IPS-15b (cell line): ENCODE results near the gene TBCK.

Source experiments
- H3K27me3 ChIP-seq: one replicate; pipeline ENCODE4 v1.6.1; 2013; ENCODE audit warnings: low read length; ENCODE audit not compliant: control insufficient read depth, insufficient read depth
- H3K36me3 ChIP-seq: one replicate; pipeline ENCODE4 v1.6.1; 2013; ENCODE audit warnings: low read length; ENCODE audit not compliant: control insufficient read depth, insufficient read depth
- H3K4me1 ChIP-seq: one replicate; pipeline ENCODE4 v1.6.1; 2013; ENCODE audit warnings: mild to moderate bottlenecking, low read length; ENCODE audit not compliant: control insufficient read depth, insufficient read depth
- H3K4me3 ChIP-seq: one replicate; pipeline ENCODE4 v1.5.1; 2013; ENCODE audit warnings: low read depth, low read length
- H3K9ac ChIP-seq: one replicate; pipeline ENCODE4 v1.6.1; 2013; ENCODE audit warnings: low read depth, mild to moderate bottlenecking, low read length
- H3K9me3 ChIP-seq: one replicate; pipeline ENCODE4 v1.6.1; 2013; ENCODE audit warnings: mild to moderate bottlenecking, low read length; ENCODE audit not compliant: control insufficient read depth, insufficient read depth

TBCK gene

DNA sequence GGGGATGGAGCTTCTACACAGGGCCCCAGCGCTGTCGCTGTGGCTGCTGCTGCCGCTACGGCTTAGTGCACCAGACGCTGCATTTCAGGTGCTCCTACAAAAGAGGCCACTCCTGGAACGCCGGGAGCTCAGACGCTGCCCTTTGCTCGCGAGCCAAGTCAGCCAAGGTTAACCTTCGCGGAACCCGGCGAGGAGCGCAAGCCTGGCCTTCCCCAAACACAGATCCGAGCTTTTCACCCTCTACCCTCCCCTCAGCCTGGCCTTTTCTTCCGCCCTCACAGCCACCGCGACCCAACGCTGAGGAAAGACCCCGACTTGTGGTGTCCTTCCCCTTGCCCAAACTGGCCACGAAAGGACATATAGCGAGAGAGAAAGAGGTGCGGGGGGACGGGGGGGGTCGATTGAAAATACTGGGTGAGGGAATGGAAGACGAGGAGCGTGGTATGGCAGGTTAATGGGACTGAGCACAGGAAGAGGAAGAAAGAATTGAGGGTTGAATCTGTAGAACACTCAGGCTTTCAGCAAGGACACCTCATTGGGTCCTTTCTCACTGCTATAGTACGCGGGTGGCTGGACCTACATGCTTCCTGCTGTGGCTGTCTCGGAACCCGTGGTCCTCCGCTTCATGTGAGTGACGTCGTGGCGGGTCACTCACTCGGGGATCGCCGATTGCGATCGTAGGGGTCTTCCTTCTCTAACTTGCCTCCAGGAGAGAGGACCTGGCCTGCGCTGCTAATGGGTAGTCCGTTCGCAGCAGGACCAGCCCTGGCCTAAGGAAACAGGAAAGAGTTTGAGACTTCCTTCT is at the start of gene TBCK, which contains the start of gene AIMP1:
TSS of gene TBCK (minus strand) at position 242 of the 805 bp plus-strand sequence. CDS start 7,249 bp downstream, outside the sequence.
TSS of gene AIMP1 (plus strand) at position 583 of the 805 bp plus-strand sequence. CDS start 8,460 bp downstream, outside the sequence.
- no peaks in the 10 kb centered on the region for H3K36me3 ChIP-seq
- H3K9me3 ChIP-seq = no peaks in the 10 kb centered on the region
- H3K4me3 ChIP-seq = peak within 1 kb of the TSS; percentile 97
- H3K4me1 ChIP-seq = no peaks in the 10 kb centered on the region
- H3K27me3 ChIP-seq = no peaks in the 10 kb centered on the region
- H3K9ac ChIP-seq = peak within 1 kb of the TSS; percentile 98

DNA sequence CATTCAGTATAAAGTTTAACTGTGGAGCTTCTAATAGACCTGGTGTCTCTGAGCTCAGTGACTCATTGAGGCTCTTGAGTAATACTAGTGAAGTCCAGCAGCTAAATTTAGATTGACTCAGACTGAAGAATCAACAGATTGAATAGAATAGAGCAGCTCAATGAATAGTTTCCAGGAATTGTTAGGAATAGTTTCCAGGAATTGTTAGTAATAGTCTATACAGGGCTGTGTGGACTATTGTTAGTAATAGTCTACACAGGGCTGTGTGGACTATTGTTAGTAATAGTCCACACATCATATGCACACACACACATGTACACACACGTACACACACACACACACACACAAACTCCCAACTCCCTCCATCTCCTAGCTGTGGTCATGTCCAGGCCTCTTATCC is 49.6 kb upstream of the TBCK start:
- Histone ChIP-seq H3K36me3 (no peaks in the 10 kb centered on the region), H3K4me1 (no peaks in the 10 kb centered on the region), H3K9ac (no peak overlapping the region), H3K27me3 (no peaks in the 10 kb centered on the region), H3K9me3 (no peaks in the 10 kb centered on the region), H3K4me3 (no peak overlapping the region)

GRCh38 chr4:106364282-106364681 is 48.3 kb upstream of the TBCK start:
- Histone ChIP-seq H3K9me3 (no peaks in the 10 kb centered on the region), H3K27me3 (no peaks in the 10 kb centered on the region), H3K4me1 (no peaks in the 10 kb centered on the region), H3K36me3 (no peaks in the 10 kb centered on the region), H3K4me3 (no peak overlapping the region), H3K9ac (no peak overlapping the region)

- no peak overlapping the region for H3K4me3 ChIP-seq
- no peaks in the 10 kb centered on the region for H3K27me3 ChIP-seq
- H3K9me3 ChIP-seq = no peaks in the 10 kb centered on the region
- H3K4me1 ChIP-seq = no peaks in the 10 kb centered on the region
- no peaks in the 10 kb centered on the region for H3K36me3 ChIP-seq
- no peak overlapping the region for H3K9ac ChIP-seq
Measured at GRCh38 chr4:106362086-106362825, 46.2 kb upstream of the TBCK start.

DNA sequence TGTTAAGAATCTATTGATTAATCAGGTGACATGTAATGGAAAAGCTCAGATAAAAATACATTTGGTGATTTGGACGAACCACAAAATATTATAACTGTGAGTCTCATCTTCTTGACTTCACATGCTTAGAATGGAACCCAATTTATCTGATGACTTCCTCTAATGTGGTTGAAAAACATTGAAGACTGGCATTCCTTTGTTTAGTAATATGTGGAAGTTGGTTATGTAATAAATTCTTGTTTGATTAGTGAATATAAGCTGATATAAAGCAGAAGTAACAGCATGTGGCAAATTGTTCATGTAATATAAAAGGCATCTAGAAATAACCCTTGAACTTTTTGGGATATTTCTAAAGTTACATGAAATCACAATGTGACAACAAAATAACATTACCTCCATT is 42.9 kb upstream of the TBCK start:
- H3K36me3 ChIP-seq = no peaks in the 10 kb centered on the region
- H3K4me1 ChIP-seq = no peaks in the 10 kb centered on the region
- no peak overlapping the region for H3K4me3 ChIP-seq
- H3K9me3 ChIP-seq = no peaks in the 10 kb centered on the region
- H3K27me3 ChIP-seq = no peaks in the 10 kb centered on the region
- no peak overlapping the region for H3K9ac ChIP-seq

- no peaks in the 10 kb centered on the region for H3K36me3 ChIP-seq
Measured at GRCh38 chr4:106355193-106355592, 39.2 kb upstream of the TBCK start.

DNA sequence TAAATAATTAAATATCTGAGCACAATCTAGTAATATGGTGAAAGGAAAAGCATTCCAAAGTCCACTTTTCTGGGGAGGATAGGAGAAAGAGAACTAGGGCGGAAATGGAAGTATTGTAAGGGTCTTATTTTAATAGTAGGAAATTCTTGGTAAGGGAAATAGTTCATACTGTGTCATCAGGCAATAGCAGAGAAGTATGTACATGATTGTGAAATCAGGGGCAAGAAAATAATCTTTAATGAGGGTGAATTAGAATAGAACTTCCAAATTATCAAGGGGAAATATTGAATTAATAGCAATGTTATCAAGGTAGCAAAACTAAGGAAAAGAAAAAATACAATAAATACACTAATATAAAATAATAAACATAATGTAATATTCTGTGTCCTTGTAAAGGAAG is 37.8 kb upstream of the TBCK start:
- Histone ChIP-seq H3K9me3 (no peaks in the 10 kb centered on the region), H3K4me1 (no peaks in the 10 kb centered on the region), H3K9ac (no peak overlapping the region), H3K4me3 (no peak overlapping the region), H3K36me3 (no peaks in the 10 kb centered on the region), H3K27me3 (no peaks in the 10 kb centered on the region)

More at GRCh38 chr4:106355193-106355592, 39.2 kb upstream of the TBCK start:
- H3K4me3 ChIP-seq = no peak overlapping the region
- H3K9ac ChIP-seq = no peak overlapping the region
- no peaks in the 10 kb centered on the region for H3K4me1 ChIP-seq
- no peaks in the 10 kb centered on the region for H3K9me3 ChIP-seq
- no peaks in the 10 kb centered on the region for H3K27me3 ChIP-seq

DNA sequence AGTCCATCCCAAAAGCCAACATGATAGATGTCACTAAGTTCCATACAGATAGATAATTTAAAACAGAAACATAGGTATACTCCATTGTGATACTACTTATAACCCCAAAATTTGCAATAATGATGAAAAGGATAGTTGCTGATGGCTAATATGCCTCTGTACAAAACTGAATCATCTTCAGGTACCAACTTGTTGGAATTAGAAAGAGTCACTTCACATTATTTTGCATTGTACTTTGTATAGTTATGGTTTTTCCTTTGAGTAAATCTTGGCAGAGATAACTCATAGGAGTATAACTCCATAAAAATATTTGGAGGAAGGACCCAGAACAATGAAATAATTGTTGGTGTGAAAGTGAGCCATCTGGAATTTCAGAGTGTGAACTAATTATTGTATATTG is 35.0 kb upstream of the TBCK start:
- H3K9ac ChIP-seq = no peak overlapping the region
- no peaks in the 10 kb centered on the region for H3K9me3 ChIP-seq
- H3K27me3 ChIP-seq = no peaks in the 10 kb centered on the region
- no peak overlapping the region for H3K4me3 ChIP-seq
- H3K4me1 ChIP-seq = no peaks in the 10 kb centered on the region
- no peaks in the 10 kb centered on the region for H3K36me3 ChIP-seq

GRCh38 chr4:106347167-106347566 is 31.2 kb upstream of the TBCK start:
- H3K36me3 ChIP-seq = no peaks in the 10 kb centered on the region
- no peaks in the 10 kb centered on the region for H3K4me1 ChIP-seq
- no peak overlapping the region for H3K9ac ChIP-seq
- H3K27me3 ChIP-seq = no peaks in the 10 kb centered on the region
- H3K4me3 ChIP-seq = no peak overlapping the region
- no peaks in the 10 kb centered on the region for H3K9me3 ChIP-seq

DNA sequence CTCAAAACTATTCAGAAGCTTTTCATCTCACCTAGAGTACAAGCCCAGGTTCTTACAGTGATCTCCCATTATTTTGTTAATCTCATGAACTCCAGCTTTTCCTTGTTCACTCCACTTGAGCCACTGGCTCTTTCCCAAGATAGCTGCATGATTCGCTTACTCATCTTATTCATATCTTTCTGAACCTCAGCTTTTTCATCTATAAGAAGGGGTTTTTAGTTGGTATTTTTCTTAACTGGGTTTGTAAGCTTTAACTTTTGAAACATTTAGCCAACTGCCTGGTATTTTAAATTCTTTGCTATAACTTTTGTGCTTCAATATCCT is 28.6 kb upstream of the TBCK start:
- H3K36me3 ChIP-seq = no peaks in the 10 kb centered on the region
- H3K9me3 ChIP-seq = no peaks in the 10 kb centered on the region
- H3K27me3 ChIP-seq = no peaks in the 10 kb centered on the region
- H3K4me1 ChIP-seq = no peaks in the 10 kb centered on the region
- no peak overlapping the region for H3K4me3 ChIP-seq
- H3K9ac ChIP-seq = no peak overlapping the region

DNA sequence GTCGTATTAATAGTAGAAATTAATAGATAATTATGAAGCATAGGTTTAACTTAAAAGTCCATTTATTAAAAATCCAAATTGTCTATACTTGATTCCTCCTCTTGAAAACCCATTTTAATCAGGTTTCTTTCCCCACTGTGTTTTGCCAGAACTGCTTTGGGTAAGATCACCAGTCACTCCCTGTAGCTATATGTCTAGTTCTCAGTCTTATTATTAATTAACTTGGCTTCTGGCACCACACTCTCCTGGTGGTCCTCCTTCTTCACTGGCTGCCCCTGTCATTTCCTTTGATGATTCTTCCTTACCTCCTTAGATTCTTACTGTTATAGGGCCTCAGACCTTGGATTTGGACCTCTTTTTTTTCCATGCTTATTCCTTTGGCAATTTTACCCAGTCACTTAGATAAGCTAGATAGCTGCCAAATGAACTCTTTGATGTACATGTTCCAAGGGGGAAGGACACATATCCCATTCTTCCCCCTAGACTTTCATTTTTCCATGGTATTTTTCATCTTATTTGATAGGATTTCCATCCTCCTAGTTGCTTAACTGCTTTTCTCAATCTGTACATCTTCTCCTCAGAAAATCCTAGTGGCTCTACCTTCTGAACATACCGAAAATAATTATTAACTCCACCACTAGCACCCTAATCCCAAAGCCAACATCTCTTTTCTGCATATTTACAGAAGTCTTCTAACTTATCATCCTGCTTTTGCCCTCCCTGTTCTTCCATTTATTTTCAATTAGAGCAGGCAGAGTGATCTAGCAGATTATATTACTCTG is 28.0 kb upstream of the TBCK start:
- Histone ChIP-seq H3K27me3 (no peaks in the 10 kb centered on the region), H3K4me1 (no peaks in the 10 kb centered on the region), H3K36me3 (no peaks in the 10 kb centered on the region), H3K4me3 (no peak overlapping the region), H3K9ac (no peak overlapping the region), H3K9me3 (no peaks in the 10 kb centered on the region)
